Activated CD4-positive, alpha-beta T cell treated with anti-CD3 and anti-CD28 coated beads, Interleukin-2, amount 50 U/mL, for 1 hour (primary cell): Measurements from ENCODE around the gene MT1A.
"Not testable (repeated sequence)": the region's sequence is repeated elsewhere in the genome, so short reads cannot be mapped to it uniquely, and the experiment has no call there.

Experiments used
- DNase-seq: peaks from one replicate; pipeline ENCODE4 v3.0.0-alpha.2; 2020

Gene MT1A

DNA sequence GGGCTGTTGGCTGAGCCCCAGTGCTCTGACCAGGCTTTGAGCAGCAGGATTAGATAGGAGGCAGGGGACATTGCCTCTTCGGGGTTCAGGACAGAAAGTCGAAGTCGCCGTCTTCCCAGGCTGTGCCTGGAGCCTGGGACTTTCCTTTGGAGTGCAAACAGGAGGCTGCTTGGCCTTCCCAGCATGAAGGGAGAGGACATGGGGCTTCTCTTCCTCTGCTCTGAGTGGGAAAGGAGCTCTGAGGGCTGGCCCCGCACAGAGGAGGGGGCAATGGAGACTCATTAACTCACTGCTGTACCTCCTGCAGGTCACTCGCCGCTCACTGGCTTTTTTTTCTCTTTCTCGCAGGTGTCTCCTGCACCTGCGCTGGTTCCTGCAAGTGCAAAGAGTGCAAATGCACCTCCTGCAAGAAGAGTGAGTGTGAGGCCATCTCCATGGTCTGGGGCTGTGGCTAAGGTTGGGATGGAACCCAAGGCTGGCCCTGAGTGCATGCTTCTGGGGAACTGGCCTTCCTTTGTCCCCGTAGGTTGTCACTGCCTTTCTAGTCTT, 19.9 kb downstream of the MT1A start:
- DNase-seq: no peak

- DNase-seq: no peak
Measured at GRCh38 chr16:56662357-56663354, 24.2 kb downstream of the MT1A start.

DNA sequence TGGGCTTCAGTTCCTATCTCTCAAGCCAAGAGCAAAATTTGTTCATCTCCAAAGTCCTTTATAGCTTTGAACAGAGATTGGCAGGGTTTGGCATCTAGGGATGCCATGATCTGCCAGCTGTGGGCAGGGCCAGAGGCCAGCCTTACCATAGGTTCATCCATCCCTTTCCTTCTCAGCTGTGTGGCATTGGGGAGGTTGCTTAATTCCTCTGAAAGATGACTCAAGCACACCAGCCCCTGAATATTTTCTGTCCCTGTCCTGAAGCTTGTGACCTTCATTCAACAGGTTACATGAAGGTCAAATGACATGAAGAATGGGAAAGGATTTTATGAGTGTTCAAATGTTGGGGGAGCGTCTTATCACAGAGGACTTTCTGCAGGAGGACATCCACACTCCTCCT, 26.0 kb downstream of the MT1A start:
- DNase-seq: no peak

GRCh38 chr16:56665286-56666261, 27.1 kb downstream of the MT1A start:
- DNase-seq: not testable (repeated sequence)

- DNase-seq: no peak
Measured at GRCh38 chr16:56667581-56668571, 29.4 kb downstream of the MT1A start, which contains the start of gene MT1G. TSS of gene MT1G (minus strand) at chr16:56668065. CDS start at chr16:56667993, 72 bp downstream.

- DNase-seq: no peak
Measured at GRCh38 chr16:56669005-56669839, 30.8 kb downstream of the MT1A start, which contains the start of gene MT1H. TSS of gene MT1H (plus strand) at chr16:56669814. CDS start at chr16:56669885, 71 bp downstream.

- no peak for DNase-seq
Measured at GRCh38 chr16:56669840-56670619, 31.6 kb downstream of the MT1A start.

- DNase-seq: no peak
Measured at GRCh38 chr16:56670620-56670934, 32.1 kb downstream of the MT1A start.

DNA sequence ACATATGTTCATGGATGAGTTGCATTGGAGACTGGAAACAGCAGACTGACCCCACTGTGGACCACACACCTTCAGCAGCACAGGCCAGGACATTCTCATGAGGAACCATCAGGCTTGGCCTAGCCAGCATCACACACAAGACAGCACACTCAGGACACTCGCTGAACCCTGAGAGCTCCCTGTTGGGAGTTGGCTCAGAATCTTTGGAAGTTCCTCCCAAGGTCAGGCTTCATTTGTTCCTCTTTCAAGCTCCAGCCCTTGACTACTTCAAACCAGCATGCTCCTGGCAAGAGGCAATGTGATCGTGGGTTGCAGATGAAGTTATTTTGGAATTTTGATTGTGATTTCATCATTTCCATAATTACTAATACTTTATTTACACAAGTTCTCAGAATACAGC, 33.2 kb downstream of the MT1A start:
- DNase-seq: not testable (repeated sequence)

GRCh38 chr16:56672171-56672570, 33.7 kb downstream of the MT1A start:
- not testable (repeated sequence) for DNase-seq

DNA sequence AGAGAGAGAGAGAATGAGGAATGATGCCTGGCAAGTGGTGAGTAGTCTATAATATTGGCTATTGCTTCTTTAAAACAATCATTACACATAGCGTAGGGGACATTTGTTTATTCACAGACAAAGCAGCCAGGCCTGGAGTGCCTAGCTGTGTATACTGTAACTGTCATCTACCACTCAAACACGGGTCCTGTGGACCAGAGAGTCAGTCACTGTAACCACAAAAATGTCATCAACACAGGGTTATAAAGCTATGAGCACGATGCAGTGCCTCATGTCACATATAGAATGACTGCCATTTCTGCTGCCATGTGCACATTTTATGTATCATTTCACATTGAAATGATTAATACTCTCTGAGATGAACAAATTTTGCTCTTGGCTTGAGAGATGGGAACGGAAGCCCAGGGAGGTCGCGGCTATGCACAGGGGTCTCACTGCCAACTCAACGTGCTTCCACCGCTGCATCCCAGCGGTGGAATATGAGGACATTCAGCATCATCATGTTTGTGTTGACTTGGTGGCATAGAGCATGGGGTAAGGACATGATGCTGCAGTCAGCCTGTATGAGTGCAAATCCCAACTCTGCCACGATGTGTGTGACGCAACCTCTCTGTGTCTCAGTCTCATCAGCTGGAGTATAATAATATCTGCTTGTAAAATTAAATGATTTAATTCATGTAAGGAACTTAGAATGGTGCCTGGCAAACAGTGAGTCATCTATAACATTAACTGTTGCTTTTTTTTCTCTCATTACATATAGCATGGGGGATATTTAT, 34.5 kb downstream of the MT1A start:
- no peak for DNase-seq

- no peak for DNase-seq
Measured at GRCh38 chr16:56673921-56674320, 35.5 kb downstream of the MT1A start.

DNA sequence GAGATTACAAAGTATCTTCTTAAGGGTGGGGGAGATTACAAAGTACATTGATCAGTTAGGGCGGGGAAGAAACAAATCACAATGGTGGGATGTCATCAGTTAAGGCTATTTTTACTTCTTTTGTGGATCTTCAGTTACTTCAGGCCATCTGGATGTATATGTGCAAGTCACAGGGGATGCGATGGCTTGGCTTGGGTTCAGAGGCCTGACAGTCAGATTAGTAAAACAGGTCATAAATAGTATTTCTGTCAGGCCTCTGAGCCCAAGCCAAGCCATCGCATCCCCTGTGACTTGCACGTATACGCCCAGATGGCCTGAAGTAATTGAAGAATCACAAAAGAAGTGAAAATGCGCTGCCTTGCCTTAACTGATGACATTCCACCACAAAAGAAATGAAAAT, 36.1 kb downstream of the MT1A start:
- DNase-seq: not testable (repeated sequence)

DNA sequence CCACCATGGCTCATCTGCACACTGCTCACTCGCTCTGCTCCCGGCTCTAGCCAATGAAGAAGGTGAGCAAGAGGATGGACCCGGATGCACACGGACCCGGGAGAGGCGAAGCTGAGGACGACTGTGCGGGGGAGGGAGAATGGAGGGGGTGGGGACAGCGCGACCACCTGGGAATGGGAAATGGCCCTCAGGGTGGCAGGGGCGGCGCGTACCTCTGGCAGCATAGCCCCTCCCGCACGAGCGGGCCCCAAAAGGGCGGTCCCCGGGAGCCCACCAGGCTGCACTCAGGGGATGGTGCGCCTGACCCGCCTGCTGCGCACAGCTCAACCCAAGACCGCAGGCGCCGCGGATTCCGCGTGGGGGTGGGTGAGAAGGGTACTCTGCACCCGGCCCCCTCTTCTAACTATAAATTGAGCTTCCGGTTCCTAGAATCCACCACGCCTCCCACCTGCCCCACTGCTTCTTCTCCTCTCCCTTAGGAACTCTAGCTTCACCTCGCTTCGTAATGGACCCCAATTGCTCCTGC, 37.3 kb downstream of the MT1A start:
- DNase-seq: peak; percentile 33

- no peak for DNase-seq
Measured at GRCh38 chr16:56677474-56677873, 39.0 kb downstream of the MT1A start.

DNA sequence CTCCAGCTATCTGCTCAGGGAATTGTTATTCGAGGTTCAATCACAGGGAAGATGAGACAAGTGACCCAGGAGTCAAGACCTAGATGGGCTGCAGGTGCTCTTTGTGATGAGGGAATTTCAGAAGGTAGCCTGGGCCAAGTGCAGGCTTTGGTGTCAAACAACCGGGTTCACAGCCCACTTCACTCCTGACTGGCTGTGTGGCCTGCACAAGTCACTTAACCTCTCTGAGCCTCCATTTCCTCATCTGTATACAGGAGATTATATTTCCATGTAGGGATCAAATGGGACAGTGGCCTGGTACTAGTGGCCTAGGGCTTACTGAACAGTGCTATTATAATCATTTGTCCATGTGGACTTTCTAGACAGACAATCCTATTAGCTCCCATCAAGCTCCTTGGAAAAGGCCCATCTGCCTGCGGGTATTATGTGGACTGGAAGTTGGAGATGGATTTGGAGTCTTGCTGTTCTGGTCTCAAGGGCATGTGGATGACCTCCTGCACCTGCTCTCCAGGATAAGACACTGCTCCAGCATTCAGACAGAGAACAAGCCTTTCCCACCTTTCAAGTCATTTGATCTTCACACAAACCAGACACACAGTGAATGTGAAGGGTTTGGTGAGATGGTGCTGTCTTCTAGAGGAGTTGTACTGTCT, 40.7 kb downstream of the MT1A start:
- no peak for DNase-seq

GRCh38 chr16:56679818-56680217, 41.4 kb downstream of the MT1A start:
- DNase-seq: no peak
